BJ (cell line): Measurements from ENCODE around the gene ALG14. TPM values are rescaled to one million over a fixed set of nuclear protein-coding genes. Genes with fewer than 3 reads are reported as not detected.
A peak's percentile ranks its signal among the peaks of the same experiment; 100 is the strongest.

Experiments
- CTCF ChIA-PET: fragments of 350-600 bp; formaldehyde crosslinking; extraction: SDS; loops from one replicate; lab custom pipeline; 2021; ENCODE audit warnings: antibody characterized with exemption, inconsistent platforms; lab: Yijun Ruan, JAX
- POLR2A ChIA-PET: fragments of 300-600 bp; sonication (Branson Sonifier 250); formaldehyde crosslinking; extraction: SDS; loops from one replicate; lab custom pipeline; 2021; ENCODE audit warnings: antibody characterized with exemption; lab: Charles Lee
- DNase-seq: peaks from one replicate; pipeline ENCODE4 v3.0.0-alpha.2; 2011; ENCODE audit warnings: low read depth
- H3K27me3 ChIP-seq: 2 replicates; pipeline ENCODE4 v1.6.0; 2011; ENCODE audit warnings: low read length; ENCODE audit not compliant: control insufficient read depth, insufficient read depth
- H3K36me3 ChIP-seq: 2 replicates; pipeline ENCODE4 v1.5.1; 2011; ENCODE audit warnings: low read length; ENCODE audit not compliant: control insufficient read depth, insufficient read depth
- H3K4me3 ChIP-seq: 2 replicates; pipeline ENCODE4 v1.5.1; 2011; ENCODE audit warnings: low read depth, mild to moderate bottlenecking, control low read depth, low read length
- CTCF ChIP-seq: IDR thresholded peaks from 2 replicates; pipeline ENCODE4 v1.5.1; 2011; ENCODE audit warnings: low read depth, mild to moderate bottlenecking, control low read depth, inconsistent platforms, low read length, moderate library complexity; ENCODE audit not compliant: insufficient read depth
- polyA plus RNA-seq: library from polyadenylated mRNA; depleted of rRNA; stranded (reverse); fragments of >200 nt; gene quantifications from 2 replicates; pipeline ENCODE4 v1.2.3, GENCODE V29; 2011

ALG14 gene
- polyA plus RNA-seq, 1 experiment = 2.3 TPM

GRCh38 chr1:94976971-94977548 lies 95.7 kb downstream of the ALG14 start:
- no peak for DNase-seq
- Histone ChIP-seq H3K36me3 (no peaks in the 10 kb centered on the region), H3K4me3 (no peak overlapping the region), H3K27me3 (no peaks in the 10 kb centered on the region)
- CTCF ChIA-PET = interaction anchor here (0.7 kb wide), 1 partner anchor 13 kb away, joined by 3 read pairs; no protein-coding TSS in a partner anchor
- no peak for TF ChIP-seq CTCF
- POLR2A ChIA-PET = no interaction called here

- no peak for DNase-seq
- ChIA-PET CTCF (interaction anchor here (2.2 kb wide), 2 partner anchors 41 to 120 kb away, joined by 4 to 7 read pairs; no protein-coding TSS in a partner anchor), POLR2A (no interaction called here)
- Histone ChIP-seq H3K36me3 (no peaks in the 10 kb centered on the region), H3K27me3 (no peaks in the 10 kb centered on the region), H3K4me3 (no peak overlapping the region)
- no peak for TF ChIP-seq CTCF
Measured at GRCh38 chr1:94974824-94975223, 97.9 kb downstream of the ALG14 start.

GRCh38 chr1:94974241-94974640 lies 98.5 kb downstream of the ALG14 start:
- TF ChIP-seq CTCF = no peak
- Histone ChIP-seq H3K27me3 (no peaks in the 10 kb centered on the region), H3K36me3 (no peaks in the 10 kb centered on the region), H3K4me3 (no peak overlapping the region)
- POLR2A ChIA-PET = no interaction called here
- DNase-seq = peak; percentile 65
- CTCF ChIA-PET = interaction anchor here (0.6 to 2.2 kb wide), 3 partner anchors 41 to 109 kb away, joined by 3 to 4 read pairs (median 4); no protein-coding TSS in a partner anchor

GRCh38 chr1:94973309-94973922 lies 99.3 kb downstream of the ALG14 start:
- no peak overlapping the region for H3K4me3 ChIP-seq
- no peak for TF ChIP-seq CTCF
- no peaks in the 10 kb centered on the region for H3K36me3 ChIP-seq
- DNase-seq = no peak
- H3K27me3 ChIP-seq = no peaks in the 10 kb centered on the region
- ChIA-PET CTCF (interaction anchor here (0.8 to 2.2 kb wide), 2 partner anchors 40 to 108 kb away, joined by 3 to 4 read pairs; no protein-coding TSS in a partner anchor), POLR2A (no interaction called here)

GRCh38 chr1:94971491-94971924 lies 101.2 kb downstream of the ALG14 start:
- CTCF ChIA-PET = interaction anchor here (1.0 to 1.2 kb wide), 2 partner anchors 10 to 117 kb away, joined by 4 to 5 read pairs; no protein-coding TSS in a partner anchor
- POLR2A ChIA-PET = no interaction called here
- DNase-seq = no peak
- no peak for TF ChIP-seq CTCF
- H3K36me3 ChIP-seq = no peaks in the 10 kb centered on the region
- H3K4me3 ChIP-seq = no peak overlapping the region
- no peaks in the 10 kb centered on the region for H3K27me3 ChIP-seq
